ENCODE measurements around the gene MCOLN3.

DNA sequence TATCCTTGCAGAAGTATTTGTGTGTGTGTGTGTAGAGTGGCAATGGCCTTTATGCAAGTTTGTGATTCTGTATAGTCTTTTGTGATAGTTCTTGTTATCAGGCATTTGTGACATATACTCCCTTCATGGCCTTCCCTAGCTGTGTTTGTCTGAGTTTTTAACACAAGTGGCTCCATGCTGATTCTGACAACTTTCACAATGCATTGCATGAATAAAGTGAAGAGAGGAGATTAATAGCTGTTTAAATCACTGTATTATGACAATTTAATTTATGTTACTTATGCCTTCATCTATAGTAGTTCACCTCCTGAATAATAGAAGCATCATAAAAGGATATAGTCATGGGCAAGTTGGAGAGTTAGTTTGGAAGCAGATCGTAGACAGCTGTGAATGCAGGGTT, 17.2 kb upstream of the MCOLN3 start:
- TF ChIP-seq, protein P1, sequence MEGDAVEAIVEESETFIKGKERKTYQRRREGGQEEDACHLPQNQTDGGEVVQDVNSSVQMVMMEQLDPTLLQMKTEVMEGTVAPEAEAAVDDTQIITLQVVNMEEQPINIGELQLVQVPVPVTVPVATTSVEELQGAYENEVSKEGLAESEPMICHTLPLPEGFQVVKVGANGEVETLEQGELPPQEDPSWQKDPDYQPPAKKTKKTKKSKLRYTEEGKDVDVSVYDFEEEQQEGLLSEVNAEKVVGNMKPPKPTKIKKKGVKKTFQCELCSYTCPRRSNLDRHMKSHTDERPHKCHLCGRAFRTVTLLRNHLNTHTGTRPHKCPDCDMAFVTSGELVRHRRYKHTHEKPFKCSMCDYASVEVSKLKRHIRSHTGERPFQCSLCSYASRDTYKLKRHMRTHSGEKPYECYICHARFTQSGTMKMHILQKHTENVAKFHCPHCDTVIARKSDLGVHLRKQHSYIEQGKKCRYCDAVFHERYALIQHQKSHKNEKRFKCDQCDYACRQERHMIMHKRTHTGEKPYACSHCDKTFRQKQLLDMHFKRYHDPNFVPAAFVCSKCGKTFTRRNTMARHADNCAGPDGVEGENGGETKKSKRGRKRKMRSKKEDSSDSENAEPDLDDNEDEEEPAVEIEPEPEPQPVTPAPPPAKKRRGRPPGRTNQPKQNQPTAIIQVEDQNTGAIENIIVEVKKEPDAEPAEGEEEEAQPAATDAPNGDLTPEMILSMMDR (IDR thresholded peaks at IDR 0.05), result no peak
- TF ChIP-seq POLR2A (IDR thresholded peaks at IDR 0.05), result no peak

All from uterus (tissue), 2 donors.